HS-5 (cell line): Measurements from ENCODE around the gene NBEA.
"Not testable (repeated sequence)": the region's sequence is repeated elsewhere in the genome, so short reads cannot be mapped to it uniquely, and the experiment has no call there.

ENCODE experiments used
- DNase-seq: peaks from one replicate; pipeline ENCODE4 v3.0.0-alpha.2; 2012; ENCODE audit warnings: low read depth

NBEA gene

GRCh38 chr13:35388441-35389355, 446.6 kb downstream of the NBEA start:
- peak; percentile 18 for DNase-seq

- DNase-seq = no peak
Measured at GRCh38 chr13:35389535-35389934, 447.5 kb downstream of the NBEA start.

- no peak for DNase-seq
Measured at GRCh38 chr13:35392768-35393167, 450.7 kb downstream of the NBEA start.

- DNase-seq = no peak
Measured at GRCh38 chr13:35393886-35394285, 451.8 kb downstream of the NBEA start.

- DNase-seq = not testable (repeated sequence)
Measured at GRCh38 chr13:35408285-35408684, 466.2 kb downstream of the NBEA start.

- DNase-seq = no peak
Measured at GRCh38 chr13:35411059-35411744, 469.1 kb downstream of the NBEA start.

- DNase-seq = no peak
Measured at GRCh38 chr13:35448465-35448864, 506.4 kb downstream of the NBEA start.

- no peak for DNase-seq
Measured at GRCh38 chr13:35449821-35450220, 507.8 kb downstream of the NBEA start.

- DNase-seq = no peak
Measured at GRCh38 chr13:35455022-35455421, 513.0 kb downstream of the NBEA start.

GRCh38 chr13:35457258-35457657, 515.2 kb downstream of the NBEA start:
- DNase-seq = no peak

GRCh38 chr13:35460061-35460460, 518.0 kb downstream of the NBEA start:
- DNase-seq = no peak

- DNase-seq = no peak
Measured at GRCh38 chr13:35465371-35465770, 523.3 kb downstream of the NBEA start.

GRCh38 chr13:35468195-35468594, 526.1 kb downstream of the NBEA start:
- no peak for DNase-seq

- no peak for DNase-seq
Measured at GRCh38 chr13:35469806-35470525, 527.9 kb downstream of the NBEA start.

- DNase-seq = no peak
Measured at GRCh38 chr13:35470671-35471661, 528.9 kb downstream of the NBEA start.

- DNase-seq = no peak
Measured at GRCh38 chr13:35471706-35472322, 529.7 kb downstream of the NBEA start.

GRCh38 chr13:35472323-35472881, 530.3 kb downstream of the NBEA start:
- DNase-seq = no peak

- DNase-seq = no peak
Measured at GRCh38 chr13:35473206-35473775, 531.2 kb downstream of the NBEA start.

GRCh38 chr13:35473802-35474201, 531.7 kb downstream of the NBEA start:
- DNase-seq = no peak

- no peak for DNase-seq
Measured at GRCh38 chr13:35474496-35475211, 532.6 kb downstream of the NBEA start.
